Smooth muscle cell of the brain vasculature (primary cell): ENCODE measurements around the gene ETNK1.
"Not testable (repeated sequence)": the region's sequence is repeated elsewhere in the genome, so short reads cannot be mapped to it uniquely, and the experiment has no call there.

Source experiments
- DNase-seq: peaks from one replicate; pipeline ENCODE4 v3.0.0-alpha.2; 2012; ENCODE audit warnings: low read depth, low spot score

ETNK1 gene, protein sequence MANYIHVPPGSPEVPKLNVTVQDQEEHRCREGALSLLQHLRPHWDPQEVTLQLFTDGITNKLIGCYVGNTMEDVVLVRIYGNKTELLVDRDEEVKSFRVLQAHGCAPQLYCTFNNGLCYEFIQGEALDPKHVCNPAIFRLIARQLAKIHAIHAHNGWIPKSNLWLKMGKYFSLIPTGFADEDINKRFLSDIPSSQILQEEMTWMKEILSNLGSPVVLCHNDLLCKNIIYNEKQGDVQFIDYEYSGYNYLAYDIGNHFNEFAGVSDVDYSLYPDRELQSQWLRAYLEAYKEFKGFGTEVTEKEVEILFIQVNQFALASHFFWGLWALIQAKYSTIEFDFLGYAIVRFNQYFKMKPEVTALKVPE

GRCh38 chr12:22624870-22625761, at the start of gene ETNK1:
TSS of gene ETNK1 (plus strand) at chr12:22625171. CDS start at chr12:22625431, 260 bp downstream.
- peak; percentile 81 for DNase-seq

DNA sequence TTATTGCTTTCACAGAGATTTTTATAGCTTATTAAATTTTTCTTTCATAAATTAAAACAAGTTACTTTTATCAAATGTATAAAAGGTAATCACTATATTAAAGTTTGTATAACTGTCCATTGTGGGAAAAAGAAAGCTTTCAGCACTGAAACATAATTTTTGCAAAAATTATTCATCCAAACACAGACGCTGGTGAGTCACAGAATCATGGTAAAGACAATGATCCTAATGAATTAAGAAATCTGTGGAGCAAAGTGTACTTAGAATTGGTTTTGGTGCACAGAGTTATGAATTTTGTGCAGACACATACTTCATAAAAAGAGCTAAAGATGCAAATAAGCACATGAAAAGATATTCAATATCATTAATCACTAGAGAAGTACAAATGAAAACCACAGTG, 48.9 kb upstream of the ETNK1 start:
- DNase-seq: no peak

- no peak for DNase-seq
These were observed 48.5 kb upstream of the ETNK1 start for GRCh38 chr12:22576473-22576872.

DNA sequence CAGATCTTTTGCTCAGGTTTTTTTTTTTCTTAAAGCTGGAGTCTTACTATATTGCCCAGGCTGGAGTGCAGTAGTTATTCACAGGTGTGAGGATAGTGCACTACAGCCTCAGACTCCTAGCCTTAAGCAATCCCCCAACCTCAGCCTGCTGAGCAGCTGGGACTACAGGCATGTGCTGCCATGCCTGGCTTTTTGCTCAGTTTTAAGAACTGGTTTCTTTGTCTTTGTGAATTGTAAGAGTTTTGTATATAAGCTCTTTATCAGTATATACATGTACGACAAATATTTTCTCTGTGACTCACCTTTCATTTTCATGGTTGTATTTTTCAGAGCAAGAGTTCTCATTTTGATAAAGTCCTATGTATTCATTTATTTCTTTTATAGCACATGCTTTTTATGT, 47.3 kb upstream of the ETNK1 start:
- DNase-seq: no peak

- DNase-seq: no peak
These were observed 46.6 kb upstream of the ETNK1 start for GRCh38 chr12:22578328-22578727.

- DNase-seq: no peak
These were observed 36.2 kb upstream of the ETNK1 start for GRCh38 chr12:22588817-22589216.

DNA sequence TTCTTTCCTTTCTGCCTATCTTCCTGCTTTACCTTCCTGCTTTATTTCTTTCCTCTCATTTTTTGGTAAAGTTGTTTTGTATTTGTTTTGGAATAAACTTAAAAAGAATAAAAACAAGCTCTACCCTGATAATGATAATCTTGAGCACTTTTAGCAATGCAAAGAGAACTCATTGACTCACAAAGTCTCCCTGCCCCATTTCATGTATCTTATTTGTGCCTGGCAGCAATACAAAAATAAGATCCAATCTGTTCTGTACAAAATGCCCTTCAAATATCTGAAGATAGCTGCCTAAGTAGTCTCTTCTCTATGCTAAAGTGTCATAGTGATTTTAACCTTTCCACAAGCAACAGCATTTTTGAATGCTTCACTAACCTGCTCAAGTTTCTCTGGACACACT, 31.1 kb upstream of the ETNK1 start:
- DNase-seq: no peak

DNA sequence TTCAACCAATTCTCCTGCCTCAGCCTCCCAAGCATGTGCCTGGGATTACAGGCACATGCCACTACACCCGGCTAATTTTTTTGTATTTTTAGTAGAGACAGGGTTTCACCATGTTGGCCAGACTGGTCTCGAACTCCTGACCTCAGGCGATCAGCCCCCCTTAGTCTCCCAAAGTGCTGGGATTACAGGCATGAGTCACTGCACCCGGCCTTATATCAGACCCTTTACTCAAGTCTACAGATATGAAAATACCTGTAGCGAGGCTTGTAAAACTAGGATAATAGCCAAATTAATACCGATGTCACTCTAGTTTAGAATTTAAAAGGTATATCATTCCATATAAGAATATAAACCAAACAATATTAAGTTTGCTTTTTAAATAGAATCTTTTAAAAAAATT, 27.4 kb upstream of the ETNK1 start:
- DNase-seq: not testable (repeated sequence)

GRCh38 chr12:22598141-22598762, 26.7 kb upstream of the ETNK1 start:
- no peak for DNase-seq

- DNase-seq: no peak
These were observed 26.2 kb upstream of the ETNK1 start for GRCh38 chr12:22598763-22599161.

DNA sequence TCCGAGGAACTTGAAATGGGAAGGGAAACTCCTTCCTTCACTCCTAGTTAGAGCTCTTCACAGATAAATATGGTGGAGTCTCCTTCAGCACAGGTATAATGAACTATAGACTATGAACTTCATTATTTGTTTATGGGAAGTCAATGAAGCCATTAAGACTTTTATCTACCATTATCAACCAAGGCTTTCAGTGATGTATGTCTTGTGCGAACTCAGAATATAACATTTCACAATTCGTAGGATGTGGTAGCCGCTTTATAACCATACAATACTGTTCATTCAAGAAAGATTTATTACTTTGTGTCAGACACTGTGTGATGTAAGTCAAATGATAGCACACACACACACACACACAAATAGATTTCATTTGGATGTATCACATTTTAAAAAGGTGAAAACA, 24.8 kb upstream of the ETNK1 start:
- no peak for DNase-seq

DNA sequence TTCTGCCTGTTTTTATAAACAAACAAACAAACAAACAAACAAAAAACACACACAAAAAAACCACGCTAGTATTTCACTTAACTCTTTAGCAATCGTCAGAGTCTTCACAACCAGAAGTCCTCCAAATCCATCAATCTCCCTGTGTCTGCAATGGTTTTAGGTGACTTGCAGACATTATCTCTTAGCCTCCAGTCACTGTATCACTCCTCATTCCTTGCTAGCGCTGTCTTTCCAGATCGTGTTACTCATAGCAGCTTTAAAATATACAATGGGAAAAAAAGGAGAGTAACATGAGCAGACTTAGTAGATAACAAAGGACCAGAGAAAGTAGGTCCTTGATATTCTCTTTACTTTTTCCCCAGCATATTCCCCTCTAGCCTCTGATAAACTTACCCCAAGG, 15.5 kb upstream of the ETNK1 start:
- no peak for DNase-seq

- no peak for DNase-seq
These were observed 14.8 kb upstream of the ETNK1 start for GRCh38 chr12:22610131-22610530.

GRCh38 chr12:22612822-22613221, 12.1 kb upstream of the ETNK1 start:
- not testable (repeated sequence) for DNase-seq

- no peak for DNase-seq
These were observed 8.9 kb upstream of the ETNK1 start for GRCh38 chr12:22615963-22616501.

DNA sequence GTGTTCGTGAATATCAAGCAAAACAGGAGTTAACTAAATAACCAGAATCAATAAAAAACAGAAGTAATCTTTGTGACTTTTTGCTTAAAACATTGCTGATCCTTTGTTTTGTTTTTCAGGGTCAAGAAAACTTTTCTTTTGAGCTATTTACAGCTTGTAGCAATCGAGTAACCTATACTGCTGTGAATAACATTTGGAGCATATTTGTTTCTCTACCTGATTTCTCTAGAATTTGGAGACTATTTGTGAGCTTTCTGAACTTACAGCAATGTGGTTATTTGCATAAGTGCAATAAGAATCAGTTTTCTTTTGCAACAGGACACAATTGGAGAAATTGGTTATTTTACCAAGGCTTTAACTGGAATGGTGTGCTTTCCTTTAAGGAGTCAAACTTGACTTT, 7.3 kb upstream of the ETNK1 start:
- DNase-seq: no peak

DNA sequence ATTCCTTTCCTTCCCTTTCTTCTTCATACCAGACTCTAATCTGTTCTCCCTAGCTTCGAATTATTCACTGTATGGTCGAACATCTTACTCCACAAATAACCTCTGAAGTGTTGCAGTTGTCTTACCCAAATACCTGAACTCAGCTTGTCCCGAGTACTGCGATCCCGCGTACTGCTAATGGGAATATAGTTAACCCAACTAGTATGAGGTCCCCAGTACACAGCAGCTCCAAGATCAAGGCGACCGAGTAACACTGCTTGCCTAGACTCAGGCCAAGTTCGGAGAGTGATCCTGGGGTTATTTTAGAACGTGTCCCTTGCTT, 462 bp upstream of the ETNK1 start:
- no peak for DNase-seq

- no peak for DNase-seq
These were observed 857 bp downstream of the ETNK1 start for GRCh38 chr12:22625762-22626294.

- no peak for DNase-seq
These were observed 1.4 kb downstream of the ETNK1 start for GRCh38 chr12:22626406-22626805.

DNA sequence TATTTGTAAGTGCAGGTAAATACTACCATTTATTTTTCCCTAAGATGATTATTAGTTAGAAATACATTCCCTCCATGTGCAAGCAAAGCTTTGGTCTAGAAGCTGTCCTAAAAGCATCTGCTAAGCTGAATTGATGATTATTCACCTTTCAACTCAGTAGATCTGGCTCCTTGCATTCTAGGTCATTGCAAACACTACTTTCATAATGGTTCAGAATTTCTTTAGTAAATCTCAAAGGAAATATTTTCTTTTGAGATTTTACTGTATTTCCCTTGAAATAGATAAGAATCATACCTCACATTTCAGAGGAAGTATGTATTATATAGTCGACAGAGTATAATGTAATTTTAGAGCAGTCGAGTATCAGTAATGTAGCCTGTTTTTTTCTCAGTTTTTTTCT, 2.4 kb downstream of the ETNK1 start:
- no peak for DNase-seq

GRCh38 chr12:22628228-22628627, 3.3 kb downstream of the ETNK1 start:
- DNase-seq: no peak

DNA sequence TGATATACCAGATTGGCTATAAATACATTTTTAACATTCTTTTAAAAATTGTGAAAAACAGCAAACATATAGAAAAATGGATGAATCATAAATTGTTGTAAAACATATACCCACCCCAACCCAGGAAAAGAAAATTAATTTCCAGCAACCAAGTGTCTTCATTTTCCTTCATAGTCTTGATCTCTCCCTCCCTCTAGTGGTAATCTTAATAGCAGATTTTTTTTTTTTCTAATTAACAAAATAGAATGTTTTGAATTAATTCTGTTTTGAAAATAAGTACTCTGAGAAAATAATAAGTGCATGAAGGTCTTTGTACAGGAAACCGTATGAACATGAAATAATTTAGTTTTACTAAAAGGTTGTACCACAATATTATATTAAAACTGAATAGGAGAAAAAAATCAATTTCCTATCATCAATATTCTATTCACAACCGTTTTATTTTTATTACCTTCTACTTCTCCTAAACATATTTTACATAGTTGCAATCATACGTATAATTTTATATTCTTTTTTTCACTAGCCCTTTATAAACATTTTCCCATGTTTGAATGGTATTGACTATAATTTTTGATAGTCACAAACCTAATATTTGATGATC, 7.0 kb downstream of the ETNK1 start:
- no peak for DNase-seq
